HG02588 (cell line): ENCODE data around the gene DTX1.
"Not testable (repeated sequence)": the region's sequence is repeated elsewhere in the genome, so short reads cannot be mapped to it uniquely, and the experiment has no call there.

Source experiments
- ATAC-seq: cut with Tn5 transposase; IDR thresholded peaks from one replicate; pipeline ENCODE4 v1.9.1; 2021; ENCODE audit warnings: mild to moderate bottlenecking, moderate library complexity; ENCODE audit not compliant: unreplicated experiment

DTX1 gene

GRCh38 chr12:113135178-113136127 is 78.9 kb downstream of the DTX1 start, which contains the start of gene RASAL1:
Gene RASAL1, minus strand, starts transcription at chr12:113135761. Its CDS starts 299 bp downstream, at chr12:113135462.
- ATAC-seq, result no peak

- no peak for ATAC-seq
These were observed 79.8 kb downstream of the DTX1 start for GRCh38 chr12:113136128-113136989.

GRCh38 chr12:113136990-113137511 is 80.5 kb downstream of the DTX1 start:
- ATAC-seq, result no peak

GRCh38 chr12:113137861-113138783 is 81.6 kb downstream of the DTX1 start:
- no peak for ATAC-seq

- ATAC-seq, result no peak
These were observed 82.3 kb downstream of the DTX1 start for GRCh38 chr12:113138826-113139225.

- ATAC-seq, result no peak
These were observed 84.2 kb downstream of the DTX1 start for GRCh38 chr12:113140706-113141105.

GRCh38 chr12:113141716-113142115 is 85.2 kb downstream of the DTX1 start:
- not testable (repeated sequence) for ATAC-seq

GRCh38 chr12:113142173-113142885 is 85.8 kb downstream of the DTX1 start:
- no peak for ATAC-seq

- no peak for ATAC-seq
These were observed 86.4 kb downstream of the DTX1 start for GRCh38 chr12:113142886-113143332.

GRCh38 chr12:113143959-113144358 is 87.4 kb downstream of the DTX1 start:
- ATAC-seq, result no peak

GRCh38 chr12:113144806-113145205 is 88.3 kb downstream of the DTX1 start:
- no peak for ATAC-seq

- no peak for ATAC-seq
These were observed 89.4 kb downstream of the DTX1 start for GRCh38 chr12:113145720-113146551.

- ATAC-seq, result no peak
These were observed 90.5 kb downstream of the DTX1 start for GRCh38 chr12:113146999-113147398.
